Neural cell (in vitro differentiated cells): Measurements from ENCODE around the gene TRAPPC5. TPM values are rescaled to one million over a fixed set of nuclear protein-coding genes. Genes with fewer than 3 reads are reported as not detected.

Experiments
- H2AFZ ChIP-seq: fragments of 200-600, 300-800 bp; sonication (generic), shearing (Covaris generic); 2 replicates; pipeline ENCODE4 v1.6.0; 2014; ENCODE audit warnings: low read depth, mild to moderate bottlenecking, antibody characterized with exemption, low read length, moderate library complexity
- H3F3A ChIP-seq: fragments of 200-600 bp; shearing (Covaris generic); 2 replicates; pipeline ENCODE4 v1.6.1; 2016; ENCODE audit warnings: mild to moderate bottlenecking, moderate library complexity, mixed read lengths, antibody characterized with exemption, low read length; ENCODE audit not compliant: insufficient read depth, poor library complexity, severe bottlenecking
- H3K27ac ChIP-seq: fragments of 200-600, 300-800 bp; sonication (generic), shearing (Covaris generic); 2 replicates; pipeline ENCODE4 v1.5.1; 2014; ENCODE audit warnings: mild to moderate bottlenecking, low read length, moderate library complexity
- H3K27me3 ChIP-seq: fragments of 300-800, 200-600 bp; sonication (generic), shearing (Covaris generic); 2 replicates; pipeline ENCODE4 v1.6.0; 2014; ENCODE audit warnings: mild to moderate bottlenecking, low read depth, low read length, moderate library complexity; ENCODE audit not compliant: insufficient read depth
- H3K36me3 ChIP-seq: fragments of 300-800, 200-600 bp; sonication (generic), shearing (Covaris generic); 2 replicates; pipeline ENCODE4 v1.5.1; 2014; ENCODE audit warnings: mild to moderate bottlenecking, antibody characterized with exemption, low read length, moderate library complexity; ENCODE audit not compliant: insufficient read depth
- H3K4me2 ChIP-seq: fragments of 300-800, 200-600 bp; sonication (generic), shearing (Covaris generic); 2 replicates; pipeline ENCODE4 v1.6.0; 2014; ENCODE audit warnings: mild to moderate bottlenecking, low read length
- H3K4me3 ChIP-seq: fragments of 300-800, 200-600 bp; sonication (generic), shearing (Covaris generic); 2 replicates; pipeline ENCODE4 v1.5.1; 2014; ENCODE audit warnings: mild to moderate bottlenecking, low read length, moderate library complexity
- H3K79me2 ChIP-seq: fragments of 200-600 bp; shearing (Covaris generic); replicated peaks from 2 replicates; pipeline ENCODE4 v1.6.0; 2014; ENCODE audit warnings: mild to moderate bottlenecking, low read length, moderate library complexity; ENCODE audit not compliant: insufficient read depth
- H3K9ac ChIP-seq: fragments of 300-800, 200-600 bp; sonication (generic), shearing (Covaris generic); 2 replicates; pipeline ENCODE4 v1.6.1; 2016; ENCODE audit warnings: mild to moderate bottlenecking, low read length, mixed read lengths
- H3K9me2 ChIP-seq: fragments of 200-600 bp; shearing (Covaris generic); 2 replicates; pipeline ENCODE4 v1.6.1; 2016; ENCODE audit warnings: mild to moderate bottlenecking, low read length, mixed read lengths; ENCODE audit not compliant: insufficient read depth
- H3K9me3 ChIP-seq: fragments of 200-600, 300-800 bp; sonication (generic), shearing (Covaris generic); 2 replicates; pipeline ENCODE4 v1.6.1; 2016; ENCODE audit warnings: mild to moderate bottlenecking, mixed run types, low read length, moderate library complexity, mixed read lengths
- H4K20me1 ChIP-seq: fragments of 200-600 bp; shearing (Covaris generic); 2 replicates; pipeline ENCODE4 v1.6.1; 2016; ENCODE audit warnings: mild to moderate bottlenecking, mixed run types; ENCODE audit not compliant: insufficient read depth
- EP300 ChIP-seq: fragments of 450-650 bp; conservative IDR thresholded peaks from 2 replicates; pipeline ENCODE4 v1.6.1; 2014; ENCODE audit warnings: antibody characterized with exemption, mild to moderate bottlenecking, moderate library complexity; ENCODE audit not compliant: poor library complexity, severe bottlenecking
- EZH2 ChIP-seq: fragments of 200-600, 300-800 bp; shearing (Covaris generic), sonication (generic); IDR thresholded peaks from 2 replicates; pipeline ENCODE4 v1.6.1; 2014; ENCODE audit warnings: antibody characterized with exemption, low read length, borderline replicate concordance, mild to moderate bottlenecking; ENCODE audit not compliant: insufficient read depth, poor library complexity, severe bottlenecking
- MXI1 ChIP-seq: fragments of 450-650 bp; conservative IDR thresholded peaks from 2 replicates; pipeline ENCODE4 v1.6.1; 2014; ENCODE audit warnings: antibody characterized with exemption, mild to moderate bottlenecking; ENCODE audit not compliant: poor library complexity, severe bottlenecking
- POLR2AphosphoS5 ChIP-seq: IDR thresholded peaks from 2 replicates; pipeline ENCODE4 v1.6.1; 2012
- RAD21 ChIP-seq: fragments of 450-650 bp; conservative IDR thresholded peaks from 2 replicates; pipeline ENCODE4 v1.6.1; 2014; ENCODE audit warnings: antibody characterized with exemption, mild to moderate bottlenecking, moderate library complexity
- REST ChIP-seq: IDR thresholded peaks from 2 replicates; pipeline ENCODE4 v1.6.1; 2012; ENCODE audit warnings: borderline replicate concordance
- SMC3 ChIP-seq: fragments of 450-650 bp; conservative IDR thresholded peaks from 2 replicates; pipeline ENCODE4 v1.6.1; 2014; ENCODE audit warnings: antibody characterized with exemption, mild to moderate bottlenecking, moderate library complexity; ENCODE audit not compliant: poor library complexity
- TAF1 ChIP-seq: IDR thresholded peaks from 2 replicates; pipeline ENCODE4 v1.6.1; 2012; ENCODE audit warnings: low read depth
- polyA plus RNA-seq: library from polyadenylated mRNA; depleted of rRNA; stranded (reverse); fragments of >200 nt; gene quantifications from 2 replicates; pipeline ENCODE4 v1.2.3, GENCODE V29; 2014
- TF ChIP-seq, protein P1 (sequence below): fragments of 450-650 bp; IDR thresholded peaks from 2 replicates; pipeline ENCODE4 v1.5.1; 2014; ENCODE audit warnings: antibody characterized with exemption, mild to moderate bottlenecking, moderate library complexity; ENCODE audit not compliant: poor library complexity, severe bottlenecking

Gene TRAPPC5
- polyA plus RNA-seq, 1 donor from 2014 or later = 88.5 TPM

- Histone ChIP-seq H3K27ac (peak overlapping the region; percentile 64), H3K9me2 (no peaks in the 10 kb centered on the region), H3K79me2 (no peaks in the 10 kb centered on the region), H3K4me3 (no peak overlapping the region), H3K9me3 (no peaks in the 10 kb centered on the region), H3K4me2 (no peak overlapping the region), H3K9ac (no peak overlapping the region), H4K20me1 (no peaks in the 10 kb centered on the region), H2AFZ (no peak overlapping the region), H3K27me3 (no peaks in the 10 kb centered on the region), H3F3A (no peaks in the 10 kb centered on the region), H3K36me3 (no peaks in the 10 kb centered on the region)
- TF ChIP-seq POLR2AphosphoS5 = peak; percentile 12
- TF ChIP-seq REST = no peak
- TF ChIP-seq, protein P1, sequence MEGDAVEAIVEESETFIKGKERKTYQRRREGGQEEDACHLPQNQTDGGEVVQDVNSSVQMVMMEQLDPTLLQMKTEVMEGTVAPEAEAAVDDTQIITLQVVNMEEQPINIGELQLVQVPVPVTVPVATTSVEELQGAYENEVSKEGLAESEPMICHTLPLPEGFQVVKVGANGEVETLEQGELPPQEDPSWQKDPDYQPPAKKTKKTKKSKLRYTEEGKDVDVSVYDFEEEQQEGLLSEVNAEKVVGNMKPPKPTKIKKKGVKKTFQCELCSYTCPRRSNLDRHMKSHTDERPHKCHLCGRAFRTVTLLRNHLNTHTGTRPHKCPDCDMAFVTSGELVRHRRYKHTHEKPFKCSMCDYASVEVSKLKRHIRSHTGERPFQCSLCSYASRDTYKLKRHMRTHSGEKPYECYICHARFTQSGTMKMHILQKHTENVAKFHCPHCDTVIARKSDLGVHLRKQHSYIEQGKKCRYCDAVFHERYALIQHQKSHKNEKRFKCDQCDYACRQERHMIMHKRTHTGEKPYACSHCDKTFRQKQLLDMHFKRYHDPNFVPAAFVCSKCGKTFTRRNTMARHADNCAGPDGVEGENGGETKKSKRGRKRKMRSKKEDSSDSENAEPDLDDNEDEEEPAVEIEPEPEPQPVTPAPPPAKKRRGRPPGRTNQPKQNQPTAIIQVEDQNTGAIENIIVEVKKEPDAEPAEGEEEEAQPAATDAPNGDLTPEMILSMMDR = no peak
- TF ChIP-seq EP300 = peak; percentile 16
- no peak for TF ChIP-seq SMC3
- no peak for TF ChIP-seq EZH2
Measured at GRCh38 chr19:7658219-7658686, 22.4 kb upstream of the TRAPPC5 start.

DNA sequence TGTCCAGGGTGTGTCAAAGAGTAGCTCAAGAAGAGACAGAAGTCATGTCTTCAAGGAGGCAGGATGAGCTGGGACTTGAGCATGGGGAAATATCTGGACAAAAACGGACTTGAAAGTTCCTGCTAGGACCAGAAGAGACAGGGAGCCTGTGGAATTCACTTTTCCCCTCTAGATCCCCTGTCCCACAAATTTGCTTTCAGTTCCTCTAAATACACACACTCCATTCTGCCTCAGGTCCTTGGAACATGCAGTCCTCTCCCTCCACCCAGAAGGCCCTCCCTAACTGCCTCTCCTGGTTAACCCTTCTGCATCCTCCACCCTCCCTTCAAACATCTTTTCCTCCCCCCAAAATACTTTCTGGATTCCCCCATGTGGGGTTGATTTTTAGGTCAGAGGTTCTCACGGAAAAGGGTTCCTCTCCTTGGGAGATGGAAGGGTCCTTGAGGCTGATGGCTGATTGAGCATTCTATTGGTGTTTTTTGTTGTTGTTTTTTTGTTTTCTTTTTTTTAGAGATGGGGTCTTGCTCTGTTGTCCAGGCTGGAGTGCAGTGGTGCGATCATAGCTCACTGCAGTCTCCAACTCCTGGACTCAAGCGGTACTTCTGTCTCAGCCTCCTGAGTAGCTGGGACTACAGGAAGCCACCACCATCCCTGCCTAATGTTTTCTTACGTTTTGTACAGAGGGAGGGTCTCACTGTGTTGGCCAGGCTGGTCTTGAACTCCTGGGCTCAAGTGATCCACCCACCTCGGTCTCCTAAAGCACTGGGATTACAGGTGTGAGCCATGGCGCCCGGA, 18.7 kb upstream of the TRAPPC5 start:
- Histone ChIP-seq H3K4me3 (no peak overlapping the region), H3K9me2 (no peaks in the 10 kb centered on the region), H3K4me2 (no peak overlapping the region), H2AFZ (no peak overlapping the region), H3K27me3 (no peaks in the 10 kb centered on the region), H3K36me3 (no peaks in the 10 kb centered on the region), H3K27ac (no peak overlapping the region), H3K79me2 (no peaks in the 10 kb centered on the region), H3K9me3 (no peaks in the 10 kb centered on the region), H3F3A (no peaks in the 10 kb centered on the region), H3K9ac (no peak overlapping the region), H4K20me1 (no peaks in the 10 kb centered on the region)
- TF ChIP-seq POLR2AphosphoS5 = no peak
- no peak for TF ChIP-seq MXI1
- TF ChIP-seq, protein P1 = no peak
- no peak for TF ChIP-seq RAD21
- no peak for TF ChIP-seq SMC3
- TF ChIP-seq TAF1 = no peak
- no peak for TF ChIP-seq REST
- TF ChIP-seq EZH2 = no peak
